Activated CD8-positive, alpha-beta T cell treated with anti-CD3 and anti-CD28 coated beads for 36 hours (primary cell): ENCODE results near the gene SLC5A2. TPM values are rescaled to one million over a fixed set of nuclear protein-coding genes. Genes with fewer than 3 reads are reported as not detected.

Source experiments
- ATAC-seq: fragments of 200-7000 bp; cut with Tn5 transposase; one replicate; pipeline ENCODE4 v1.10.0; 2021; ENCODE audit warnings: mild to moderate bottlenecking, moderate library complexity
- CTCF ChIA-PET: fragments of 350-600 bp; sonication (Branson Sonifier 250); formaldehyde crosslinking; loops from one replicate; lab custom pipeline; 2021; ENCODE audit warnings: antibody characterized with exemption; lab: Charles Lee
- POLR2A ChIA-PET: fragments of 350-600 bp; sonication (Branson Sonifier 250); formaldehyde crosslinking; loops from one replicate; lab custom pipeline; 2021; ENCODE audit warnings: antibody characterized with exemption; lab: Charles Lee
- DNase-seq: peaks from one replicate; pipeline ENCODE4 v3.0.0-alpha.2; 2020
- H3K27ac Mint-ChIP-seq: one replicate; pipeline ENCODE4 v1.8.0; 2021; ENCODE audit warnings: mild to moderate bottlenecking, mixed read lengths
- H3K27me3 Mint-ChIP-seq: one replicate; pipeline ENCODE4 v1.8.0; 2021; ENCODE audit warnings: mixed read lengths
- H3K36me3 Mint-ChIP-seq: one replicate; pipeline ENCODE4 v1.8.0; 2021; ENCODE audit warnings: low read depth, mixed read lengths
- H3K4me1 Mint-ChIP-seq: one replicate; pipeline ENCODE4 v1.8.0; 2021; ENCODE audit warnings: low read depth, mixed read lengths
- H3K4me3 Mint-ChIP-seq: one replicate; pipeline ENCODE4 v1.8.0; 2021; ENCODE audit warnings: mild to moderate bottlenecking, moderate library complexity, mixed read lengths
- H3K9me3 Mint-ChIP-seq: one replicate; pipeline ENCODE4 v1.8.0; 2021; ENCODE audit warnings: mixed read lengths
- intact Hi-C: fragments of 100-400 bp; cut with micrococcal nuclease; formaldehyde crosslinking; loops from one replicate; pipeline ENCODE4 v1.10.0; 2022
- total RNA-seq, 2 experiments: library from RNA; stranded (reverse); gene quantifications; one replicate each; pipeline ENCODE4 v1.2.3, GENCODE V29; 2021
- TF ChIP-seq, protein P1 (sequence below): fragments of 200-600 bp; IDR thresholded peaks from one replicate; pipeline ENCODE4 v1.8.0; 2022; ENCODE audit warnings: antibody characterized with exemption, mild to moderate bottlenecking

SLC5A2 gene
- total RNA-seq, 2 experiments from 2014 or later: not detected

DNA sequence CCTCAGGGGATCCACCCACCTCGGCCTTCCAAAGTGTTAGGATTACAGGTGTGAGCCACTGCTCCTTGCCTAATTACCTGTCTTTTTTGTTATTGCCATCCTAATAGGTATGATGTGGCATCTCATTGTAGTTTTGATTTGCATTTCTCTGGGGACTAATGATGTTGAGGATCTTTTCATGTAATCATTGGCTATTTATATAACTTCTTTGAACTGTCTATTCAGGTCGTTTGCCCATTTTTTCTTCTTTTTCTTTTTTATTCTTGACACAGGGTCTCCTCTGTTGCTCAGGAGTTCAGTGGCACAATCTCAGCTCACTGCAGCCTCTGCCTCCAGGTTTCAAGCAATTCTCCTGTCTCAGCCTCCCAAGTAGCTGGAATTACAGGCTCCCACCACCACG is 12.3 kb upstream of the SLC5A2 start:
- no peak for DNase-seq
- peaks cover 15% of the 10 kb centered on the region for H3K4me1 Mint-ChIP-seq
- ChIA-PET POLR2A (no interaction called here), CTCF (interaction anchor here (10.2 kb wide), 1 partner anchor 11 kb away, joined by 70 read pairs; the partner anchor contains the start of gene ARMC5)
- ATAC-seq: no peak
- intact Hi-C loops: no loop called here
- H3K27ac Mint-ChIP-seq: no peak overlapping the region
- no peaks in the 10 kb centered on the region for H3K9me3 Mint-ChIP-seq
- peaks cover 12% of the 10 kb centered on the region for H3K36me3 Mint-ChIP-seq
- TF ChIP-seq, protein P1, sequence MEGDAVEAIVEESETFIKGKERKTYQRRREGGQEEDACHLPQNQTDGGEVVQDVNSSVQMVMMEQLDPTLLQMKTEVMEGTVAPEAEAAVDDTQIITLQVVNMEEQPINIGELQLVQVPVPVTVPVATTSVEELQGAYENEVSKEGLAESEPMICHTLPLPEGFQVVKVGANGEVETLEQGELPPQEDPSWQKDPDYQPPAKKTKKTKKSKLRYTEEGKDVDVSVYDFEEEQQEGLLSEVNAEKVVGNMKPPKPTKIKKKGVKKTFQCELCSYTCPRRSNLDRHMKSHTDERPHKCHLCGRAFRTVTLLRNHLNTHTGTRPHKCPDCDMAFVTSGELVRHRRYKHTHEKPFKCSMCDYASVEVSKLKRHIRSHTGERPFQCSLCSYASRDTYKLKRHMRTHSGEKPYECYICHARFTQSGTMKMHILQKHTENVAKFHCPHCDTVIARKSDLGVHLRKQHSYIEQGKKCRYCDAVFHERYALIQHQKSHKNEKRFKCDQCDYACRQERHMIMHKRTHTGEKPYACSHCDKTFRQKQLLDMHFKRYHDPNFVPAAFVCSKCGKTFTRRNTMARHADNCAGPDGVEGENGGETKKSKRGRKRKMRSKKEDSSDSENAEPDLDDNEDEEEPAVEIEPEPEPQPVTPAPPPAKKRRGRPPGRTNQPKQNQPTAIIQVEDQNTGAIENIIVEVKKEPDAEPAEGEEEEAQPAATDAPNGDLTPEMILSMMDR: no peak
- no peak overlapping the region for H3K4me3 Mint-ChIP-seq
- H3K27me3 Mint-ChIP-seq: peaks cover 19% of the 10 kb centered on the region

DNA sequence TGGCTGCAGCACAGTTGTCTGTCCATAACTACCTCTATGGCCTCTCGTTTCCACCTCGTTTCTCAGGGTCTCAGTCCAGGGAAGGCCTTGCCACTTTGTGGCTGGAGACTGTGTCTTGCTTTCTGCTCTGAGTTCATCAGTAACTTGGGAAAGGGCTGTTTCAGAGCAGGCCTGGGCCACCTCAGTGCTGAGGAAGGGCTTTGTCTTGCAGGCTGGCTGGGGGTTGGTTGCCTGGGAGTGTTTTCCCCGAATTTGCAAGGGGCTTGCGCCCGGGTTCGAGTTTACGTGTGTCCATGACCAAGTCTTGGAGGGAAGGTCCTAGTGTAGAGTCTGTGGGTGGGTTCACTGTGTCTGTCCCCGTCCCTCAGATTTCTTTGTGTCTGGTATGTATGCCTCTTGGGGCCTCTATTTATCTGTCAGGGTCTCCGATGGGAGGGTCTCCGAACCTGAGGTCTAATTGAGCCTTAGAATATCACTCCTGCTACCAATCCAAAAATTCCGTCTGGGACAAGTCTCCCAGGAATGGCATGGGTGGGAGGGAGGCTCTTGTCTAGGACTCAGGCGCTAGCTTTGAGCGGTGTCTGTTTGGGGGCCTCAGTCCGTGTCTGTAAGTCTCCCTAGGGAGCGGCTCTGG is 11.6 kb upstream of the SLC5A2 start:
- intact Hi-C loops: no loop called here
- H3K36me3 Mint-ChIP-seq: peaks cover 8% of the 10 kb centered on the region
- no peaks in the 10 kb centered on the region for H3K9me3 Mint-ChIP-seq
- H3K27ac Mint-ChIP-seq: no peak overlapping the region
- TF ChIP-seq, protein P1: no peak
- ChIA-PET POLR2A (no interaction called here), CTCF (interaction anchor here (10.2 kb wide), 1 partner anchor 12 kb away, joined by 70 read pairs; the partner anchor contains the start of gene ARMC5)
- peaks cover 20% of the 10 kb centered on the region for H3K4me1 Mint-ChIP-seq
- DNase-seq: no peak
- no peak overlapping the region for H3K4me3 Mint-ChIP-seq
- peaks cover 19% of the 10 kb centered on the region for H3K27me3 Mint-ChIP-seq
- no peak for ATAC-seq

DNA sequence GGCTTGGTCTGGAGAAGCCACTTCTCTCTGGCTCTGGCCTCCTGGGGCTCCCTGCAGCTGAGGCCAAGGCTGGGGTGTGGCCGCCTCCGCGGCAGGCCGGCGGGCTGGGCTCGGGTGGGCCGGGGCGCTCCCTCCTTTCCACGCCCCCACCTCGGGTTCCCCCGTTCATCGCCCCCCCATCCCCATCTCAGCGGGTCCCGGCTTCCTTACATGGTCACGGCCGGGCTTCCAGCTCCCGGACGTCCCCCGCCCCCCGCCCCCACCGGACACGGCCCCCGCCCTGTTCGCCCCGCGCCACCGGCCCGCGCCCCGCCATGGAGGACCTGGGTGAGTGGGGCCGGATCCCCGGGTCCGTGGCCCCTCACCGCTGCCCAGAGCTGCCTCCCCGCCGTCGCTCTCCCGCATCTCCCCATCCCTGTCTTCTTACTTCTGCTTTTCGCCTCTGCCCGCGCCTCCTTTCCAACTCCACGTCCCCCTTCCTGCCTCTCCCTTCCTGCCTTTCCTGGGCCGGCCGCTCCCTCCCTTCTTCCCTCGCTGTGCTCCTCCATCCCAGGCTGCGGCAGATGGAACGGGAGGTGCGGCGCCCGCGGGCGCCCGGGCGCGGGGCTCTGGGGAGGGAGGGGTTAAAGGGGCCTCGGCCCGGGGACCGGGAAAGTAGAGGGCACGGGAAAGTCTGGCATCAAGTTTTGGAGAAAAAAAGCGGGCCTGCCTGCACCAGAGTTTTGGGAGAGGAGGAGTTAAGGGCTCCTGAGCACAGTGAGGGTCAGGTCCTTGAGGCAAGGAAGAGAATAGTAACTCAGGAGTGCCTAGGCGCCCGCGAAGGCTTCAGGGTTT is 10.8 kb upstream of the SLC5A2 start, which contains the start of gene TGFB1I1:
Gene TGFB1I1 (plus strand): TSS at position 278 of the 834 bp plus-strand sequence. CDS start 37 bp downstream, at position 315.
- H3K36me3 Mint-ChIP-seq: peaks cover 3% of the 10 kb centered on the region
- ATAC-seq: no peak
- H3K4me3 Mint-ChIP-seq: peak within 1 kb of the TSS; percentile 60
- no peaks in the 10 kb centered on the region for H3K9me3 Mint-ChIP-seq
- intact Hi-C loops: no loop called here
- no peak for DNase-seq
- CTCF ChIA-PET: interaction anchor here (10.2 kb wide), 1 partner anchor 13 kb away, joined by 70 read pairs; the partner anchor contains the start of gene ARMC5
- H3K27ac Mint-ChIP-seq: no peak within 1 kb of the TSS
- peaks cover 19% of the 10 kb centered on the region for H3K27me3 Mint-ChIP-seq
- POLR2A ChIA-PET: no interaction called here
- peaks cover 19% of the 10 kb centered on the region for H3K4me1 Mint-ChIP-seq
- TF ChIP-seq, protein P1: no peak

DNA sequence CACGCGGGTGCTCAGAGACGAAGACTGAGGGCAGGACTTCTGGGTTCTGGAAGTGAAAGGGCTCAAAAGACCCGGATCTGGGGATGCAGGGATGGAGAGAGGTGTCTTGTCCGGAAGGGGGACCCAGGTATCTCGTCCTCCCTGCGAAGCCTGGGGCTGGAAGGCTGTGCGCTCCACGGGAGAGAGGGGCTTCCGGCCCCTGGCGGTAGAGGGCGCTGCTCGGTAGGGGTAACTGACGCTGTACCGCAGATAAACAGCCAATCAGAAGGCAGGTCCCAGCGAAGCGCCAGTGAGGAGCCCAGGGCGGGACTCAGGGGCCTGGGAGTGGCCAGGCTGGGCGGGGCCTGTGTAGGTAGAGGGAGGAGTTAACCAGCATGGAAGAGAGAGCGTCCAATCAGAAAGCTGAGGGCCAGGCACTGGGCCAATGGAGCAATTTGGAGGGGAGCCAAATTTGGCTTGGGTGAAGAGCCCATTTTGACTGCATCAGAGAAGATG is 10.2 kb upstream of the SLC5A2 start:
- Mint-ChIP-seq H3K27ac (no peak overlapping the region), H3K4me3 (peak overlapping the region; percentile 60), H3K4me1 (peaks cover 16% of the 10 kb centered on the region), H3K27me3 (peaks cover 19% of the 10 kb centered on the region), H3K9me3 (no peaks in the 10 kb centered on the region), H3K36me3 (no peaks in the 10 kb centered on the region)
- ATAC-seq (peak; percentile 61), DNase-seq (peak; percentile 67)
- TF ChIP-seq, protein P1: peak; percentile 61
- CTCF ChIA-PET: interaction anchor here (10.2 kb wide), 1 partner anchor 14 kb away, joined by 70 read pairs; the partner anchor contains the start of gene ARMC5
- intact Hi-C loops: no loop called here
- POLR2A ChIA-PET: no interaction called here
